ENCODE data around the gene PTOV1.

DNA sequence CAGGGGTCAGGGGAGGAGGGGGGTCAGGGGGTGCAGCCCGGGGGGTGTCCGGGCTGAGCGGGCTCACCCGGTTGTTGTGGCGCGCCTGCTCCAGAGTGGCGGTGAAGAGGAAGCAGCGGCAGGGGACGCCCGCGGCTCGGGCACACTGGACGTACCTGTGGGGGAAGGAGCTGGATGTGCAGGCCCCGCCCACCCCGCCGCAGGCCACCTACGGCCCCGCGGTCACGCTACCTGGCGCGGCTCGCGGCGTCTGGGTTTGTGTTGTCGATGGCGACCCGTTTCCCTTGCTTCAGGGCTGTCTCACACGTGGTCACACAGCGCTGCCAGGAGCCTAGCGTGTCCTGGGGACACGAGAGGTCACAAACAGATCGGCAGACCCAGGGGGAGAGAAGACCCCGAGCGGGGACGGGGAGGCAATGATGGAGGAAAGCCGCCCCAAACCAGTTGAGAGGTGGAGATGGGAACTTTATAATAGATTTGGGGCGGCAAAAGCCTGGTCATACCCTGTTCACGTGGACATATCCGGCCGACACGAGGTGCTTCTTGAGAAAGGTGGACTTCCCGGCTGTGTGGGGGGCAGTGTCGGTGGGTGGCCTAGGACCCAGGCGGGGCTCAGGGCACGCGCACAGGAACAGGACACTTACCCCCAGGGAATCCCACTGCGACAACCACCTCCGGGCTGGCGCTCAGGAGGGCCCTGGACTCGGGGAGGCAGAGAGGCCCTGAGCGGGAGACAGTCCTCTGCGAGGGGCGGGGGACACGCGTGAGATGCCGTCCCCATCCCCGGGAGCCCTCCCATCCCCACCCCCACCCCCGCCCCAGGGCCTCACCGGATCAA lies 10.8 kb downstream of the PTOV1 start:
- TF ChIP-seq, protein P1, sequence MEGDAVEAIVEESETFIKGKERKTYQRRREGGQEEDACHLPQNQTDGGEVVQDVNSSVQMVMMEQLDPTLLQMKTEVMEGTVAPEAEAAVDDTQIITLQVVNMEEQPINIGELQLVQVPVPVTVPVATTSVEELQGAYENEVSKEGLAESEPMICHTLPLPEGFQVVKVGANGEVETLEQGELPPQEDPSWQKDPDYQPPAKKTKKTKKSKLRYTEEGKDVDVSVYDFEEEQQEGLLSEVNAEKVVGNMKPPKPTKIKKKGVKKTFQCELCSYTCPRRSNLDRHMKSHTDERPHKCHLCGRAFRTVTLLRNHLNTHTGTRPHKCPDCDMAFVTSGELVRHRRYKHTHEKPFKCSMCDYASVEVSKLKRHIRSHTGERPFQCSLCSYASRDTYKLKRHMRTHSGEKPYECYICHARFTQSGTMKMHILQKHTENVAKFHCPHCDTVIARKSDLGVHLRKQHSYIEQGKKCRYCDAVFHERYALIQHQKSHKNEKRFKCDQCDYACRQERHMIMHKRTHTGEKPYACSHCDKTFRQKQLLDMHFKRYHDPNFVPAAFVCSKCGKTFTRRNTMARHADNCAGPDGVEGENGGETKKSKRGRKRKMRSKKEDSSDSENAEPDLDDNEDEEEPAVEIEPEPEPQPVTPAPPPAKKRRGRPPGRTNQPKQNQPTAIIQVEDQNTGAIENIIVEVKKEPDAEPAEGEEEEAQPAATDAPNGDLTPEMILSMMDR (IDR thresholded peaks at IDR 0.05): no peak
- no peak for TF ChIP-seq EZH2 (IDR thresholded peaks at IDR 0.05; ENCODE audit: borderline replicate concordance, insufficient read depth, low read depth, low read length, poor library complexity, severe bottlenecking)
